ENCODE data around the gene DNAH1. TPM values are rescaled to one million over a fixed set of nuclear protein-coding genes. Genes with fewer than 3 reads are reported as not detected.
"Not testable (repeated sequence)": the region's sequence is repeated elsewhere in the genome, so short reads cannot be mapped to it uniquely, and the experiment has no call there.

Gene DNAH1
- 22.9 TPM for polyA plus RNA-seq
- long read RNA-seq, donor 1, result 0 reads
- long read RNA-seq, donor 2, partial matches to known transcripts, result 0 of 11 reads
- long read RNA-seq, donor 2, other reads (novel, unspliced or antisense), result 11 of 11 reads
- long read RNA-seq, donor 3, result 0 reads
- long read RNA-seq, donor 4, result 0 reads
- long read RNA-seq, donor 5, result 0 reads
- long read RNA-seq, donor 6, result 0 reads
- long read RNA-seq, donor 7, partial matches to known transcripts, result 5 of 5 reads
- long read RNA-seq, donor 7, other reads (novel, unspliced or antisense), result 0 of 5 reads
- long read RNA-seq, donor 8, partial matches to known transcripts, result 16 of 21 reads
- long read RNA-seq, donor 8, other reads (novel, unspliced or antisense), result 5 of 21 reads
- long read RNA-seq, donor 9, partial matches to known transcripts, result 11 of 11 reads
- long read RNA-seq, donor 9, other reads (novel, unspliced or antisense), result 0 of 11 reads
- long read RNA-seq, donor 10, partial matches to known transcripts, result 6 of 6 reads
- long read RNA-seq, donor 10, other reads (novel, unspliced or antisense), result 0 of 6 reads
- long read RNA-seq, donor 11, result 0 reads

- no peak within 1 kb of the TSS for H3K4me3 ChIP-seq (ENCODE audit: low read length)
- no peaks in the 10 kb centered on the region for H3K9me3 ChIP-seq (ENCODE audit: control insufficient read depth, low read depth, low read length)
- peaks cover 11% of the 10 kb centered on the region for H3K4me1 ChIP-seq (ENCODE audit: control insufficient read depth, insufficient read depth, low read length)
- H3K36me3 ChIP-seq (ENCODE audit: control insufficient read depth, insufficient read depth, low read length), result no peaks in the 10 kb centered on the region
- H3K27ac ChIP-seq (ENCODE audit: low read length), result no peak within 1 kb of the TSS
- no CpG with 5 or more reads among the region's 3 CpGs for WGBS (ENCODE audit: insufficient coverage, low lambda C conversion rate)
- no peak for DNase-seq
- H3K27me3 ChIP-seq (ENCODE audit: control insufficient read depth, insufficient read depth, low read length), result no peaks in the 10 kb centered on the region
Observed at GRCh38 chr3:52315977-52316764, at the start of gene DNAH1. TSS of gene DNAH1 (plus strand) at chr3:52316319. CDS start at chr3:52322443, 6,124 bp downstream.

GRCh38 chr3:52268036-52268435 is 48.1 kb upstream of the DNAH1 start:
- WGBS (ENCODE audit: insufficient coverage, low lambda C conversion rate), result no CpG with 5 or more reads among the region's 7 CpGs
- H3K36me3 ChIP-seq (ENCODE audit: control insufficient read depth, insufficient read depth, low read length), result peaks cover 65% of the 10 kb centered on the region
- H3K27me3 ChIP-seq (ENCODE audit: control insufficient read depth, insufficient read depth, low read length), result no peaks in the 10 kb centered on the region
- H3K9me3 ChIP-seq (ENCODE audit: control insufficient read depth, low read depth, low read length), result no peaks in the 10 kb centered on the region
- H3K4me1 ChIP-seq (ENCODE audit: control insufficient read depth, insufficient read depth, low read length), result peaks cover 3% of the 10 kb centered on the region
- H3K4me3 ChIP-seq (ENCODE audit: low read length), result no peak overlapping the region
- H3K27ac ChIP-seq (ENCODE audit: low read length), result no peak overlapping the region
- DNase-seq, result no peak

DNA sequence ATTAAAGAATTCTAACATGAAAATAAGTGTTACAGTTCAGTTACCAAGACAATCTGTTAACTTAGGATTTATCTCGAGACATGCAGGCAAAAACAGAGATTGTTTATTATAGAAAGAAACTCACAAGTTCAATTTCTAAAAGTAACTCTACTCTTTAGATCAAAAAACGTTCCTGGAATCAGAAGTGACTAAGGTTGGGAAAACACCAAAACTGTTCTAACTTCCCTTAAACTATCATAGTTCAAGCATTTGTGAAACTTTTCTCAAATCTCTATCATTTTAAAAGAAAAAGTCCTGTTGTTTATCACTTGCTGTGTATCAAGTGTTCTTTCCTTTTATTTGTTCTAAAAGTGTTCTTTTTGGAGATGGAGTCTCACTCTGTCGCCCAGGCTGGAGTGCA is 46.3 kb upstream of the DNAH1 start:
- Histone ChIP-seq H3K27ac (ENCODE audit: low read length) (no peak overlapping the region), H3K9me3 (ENCODE audit: control insufficient read depth, low read depth, low read length) (no peaks in the 10 kb centered on the region), H3K36me3 (ENCODE audit: control insufficient read depth, insufficient read depth, low read length) (peaks cover 52% of the 10 kb centered on the region), H3K27me3 (ENCODE audit: control insufficient read depth, insufficient read depth, low read length) (no peaks in the 10 kb centered on the region), H3K4me3 (ENCODE audit: low read length) (no peak overlapping the region), H3K4me1 (ENCODE audit: control insufficient read depth, insufficient read depth, low read length) (peaks cover 3% of the 10 kb centered on the region)
- no peak for DNase-seq
- 73% methylated on average over 2 of the region's 3 CpGs for WGBS (ENCODE audit: insufficient coverage, low lambda C conversion rate)

GRCh38 chr3:52270252-52270754 is 45.8 kb upstream of the DNAH1 start:
- no peaks in the 10 kb centered on the region for H3K27me3 ChIP-seq (ENCODE audit: control insufficient read depth, insufficient read depth, low read length)
- WGBS (ENCODE audit: insufficient coverage, low lambda C conversion rate), result no CpG with 5 or more reads among the region's 9 CpGs
- no peak overlapping the region for H3K4me3 ChIP-seq (ENCODE audit: low read length)
- H3K27ac ChIP-seq (ENCODE audit: low read length), result no peak overlapping the region
- no peaks in the 10 kb centered on the region for H3K9me3 ChIP-seq (ENCODE audit: control insufficient read depth, low read depth, low read length)
- H3K4me1 ChIP-seq (ENCODE audit: control insufficient read depth, insufficient read depth, low read length), result peaks cover 3% of the 10 kb centered on the region
- DNase-seq, result peak in 1 of 2 donors; percentile 19
- peaks cover 49% of the 10 kb centered on the region for H3K36me3 ChIP-seq (ENCODE audit: control insufficient read depth, insufficient read depth, low read length)

DNA sequence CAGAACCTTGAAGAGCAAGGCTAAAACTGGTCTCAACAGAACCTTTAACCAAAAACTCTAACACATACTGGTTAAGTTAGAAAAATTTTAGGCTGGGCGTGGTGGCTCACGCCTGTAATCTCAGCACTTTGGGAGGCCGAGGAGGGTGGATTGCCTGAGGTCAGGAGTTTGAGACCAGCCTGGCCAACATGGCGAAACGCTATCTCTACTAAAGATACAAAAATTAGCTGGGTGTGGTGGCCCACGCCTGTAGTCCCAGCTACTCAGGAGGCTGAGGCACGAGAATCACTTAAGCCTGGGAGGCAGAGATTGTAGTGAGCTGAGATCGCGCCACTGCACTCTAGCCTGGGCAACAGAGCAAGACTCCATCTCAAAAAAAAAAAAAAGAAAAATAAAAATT is 43.9 kb upstream of the DNAH1 start:
- H3K27ac ChIP-seq (ENCODE audit: low read length); H3K4me3 ChIP-seq (ENCODE audit: low read length); H3K4me1 ChIP-seq (ENCODE audit: control insufficient read depth, insufficient read depth, low read length); H3K27me3 ChIP-seq (ENCODE audit: control insufficient read depth, insufficient read depth, low read length); H3K9me3 ChIP-seq (ENCODE audit: control insufficient read depth, low read depth, low read length); DNase-seq: not testable (repeated sequence)
- H3K36me3 ChIP-seq (ENCODE audit: control insufficient read depth, insufficient read depth, low read length), result peaks cover 36% of the 10 kb centered on the region
- WGBS (ENCODE audit: insufficient coverage, low lambda C conversion rate), result 90% methylated on average over 3 of the region's 9 CpGs

GRCh38 chr3:52272831-52273230 is 43.3 kb upstream of the DNAH1 start:
- no CpG with 5 or more reads among the region's 3 CpGs for whole genome bisulfite sequencing (ENCODE audit: insufficient coverage, low lambda C conversion rate)
- Histone ChIP-seq H3K36me3 (ENCODE audit: control insufficient read depth, insufficient read depth, low read length) (peaks cover 30% of the 10 kb centered on the region), H3K9me3 (ENCODE audit: control insufficient read depth, low read depth, low read length) (no peaks in the 10 kb centered on the region), H3K27me3 (ENCODE audit: control insufficient read depth, insufficient read depth, low read length) (no peaks in the 10 kb centered on the region), H3K27ac (ENCODE audit: low read length) (no peak overlapping the region), H3K4me1 (ENCODE audit: control insufficient read depth, insufficient read depth, low read length) (peaks cover 7% of the 10 kb centered on the region), H3K4me3 (ENCODE audit: low read length) (no peak overlapping the region)
- DNase-seq, result no peak

DNA sequence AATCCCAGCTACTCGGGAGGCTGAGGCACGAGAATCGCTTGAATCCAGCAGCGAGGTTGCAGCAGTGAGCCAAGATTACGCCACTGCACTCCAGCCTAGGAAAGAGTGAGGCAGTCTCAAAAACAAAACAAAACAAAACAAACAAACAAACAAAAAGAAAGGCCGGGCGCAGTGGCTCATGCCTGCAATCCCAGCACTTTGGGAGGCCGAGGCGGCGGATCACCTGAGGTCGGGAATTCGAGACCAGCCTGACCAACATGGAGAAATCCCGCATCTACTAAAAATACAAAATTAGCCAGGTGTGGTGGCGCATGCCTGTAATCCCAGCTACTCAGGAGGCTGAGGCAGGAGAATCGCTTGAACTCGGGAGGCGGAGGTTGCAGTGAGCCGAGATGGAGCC is 41.3 kb upstream of the DNAH1 start:
- no CpG with 5 or more reads among the region's 18 CpGs for WGBS (ENCODE audit: insufficient coverage, low lambda C conversion rate)
- not testable (repeated sequence) for H3K9me3 ChIP-seq (ENCODE audit: control insufficient read depth, low read depth, low read length); DNase-seq; H3K27ac ChIP-seq (ENCODE audit: low read length); H3K4me3 ChIP-seq (ENCODE audit: low read length); H3K27me3 ChIP-seq (ENCODE audit: control insufficient read depth, insufficient read depth, low read length)
- peaks cover 14% of the 10 kb centered on the region for H3K4me1 ChIP-seq (ENCODE audit: control insufficient read depth, insufficient read depth, low read length)
- H3K36me3 ChIP-seq (ENCODE audit: control insufficient read depth, insufficient read depth, low read length), result peaks cover 15% of the 10 kb centered on the region

DNA sequence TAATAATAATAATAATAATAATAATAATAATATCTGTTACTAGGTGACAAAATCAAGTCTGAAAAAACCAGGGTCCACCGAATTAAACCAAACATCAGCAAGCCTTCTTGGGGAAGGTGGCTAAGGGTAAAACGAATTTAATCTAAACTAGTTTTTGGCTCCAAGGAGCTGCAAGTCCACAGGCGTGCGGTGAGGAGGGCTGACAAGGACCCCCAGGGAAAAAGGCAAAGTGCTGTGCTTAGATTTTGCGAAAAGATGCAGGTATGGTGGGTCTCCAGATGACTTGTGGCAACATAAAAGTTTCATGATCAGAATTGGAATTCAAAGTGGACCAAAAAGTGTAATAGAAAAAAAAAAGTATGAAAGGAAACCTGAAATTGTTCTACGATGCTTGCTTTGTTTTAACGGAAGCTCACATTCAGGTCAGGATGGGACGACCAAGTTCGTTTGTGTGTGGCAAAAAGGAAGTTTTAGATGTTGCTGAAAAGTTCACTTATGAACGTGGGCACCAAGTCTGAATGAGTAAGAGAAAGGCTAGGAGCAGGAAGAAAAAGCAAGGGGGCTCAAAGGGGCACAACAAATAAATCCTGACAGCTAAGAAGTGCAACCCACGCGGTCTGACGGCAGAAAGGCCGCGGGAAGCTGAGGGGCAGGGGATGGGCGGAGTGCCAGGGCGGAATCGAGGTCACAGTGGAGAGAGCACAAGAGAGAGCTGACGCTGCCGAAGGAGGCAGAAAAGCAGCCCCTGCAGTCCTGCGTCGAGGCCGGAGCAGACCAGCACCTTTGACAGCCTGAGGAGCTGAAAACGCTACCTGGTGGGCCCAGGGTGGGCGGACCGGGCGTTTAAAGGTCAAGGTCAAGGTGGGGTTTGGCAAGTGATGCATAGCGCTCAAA is 38.8 kb upstream of the DNAH1 start:
- Histone ChIP-seq H3K4me1 (ENCODE audit: control insufficient read depth, insufficient read depth, low read length) (peaks cover 26% of the 10 kb centered on the region), H3K4me3 (ENCODE audit: low read length) (peak overlapping the region; percentile 93), H3K36me3 (ENCODE audit: control insufficient read depth, insufficient read depth, low read length) (peaks cover 10% of the 10 kb centered on the region), H3K9me3 (ENCODE audit: control insufficient read depth, low read depth, low read length) (no peaks in the 10 kb centered on the region), H3K27me3 (ENCODE audit: control insufficient read depth, insufficient read depth, low read length) (no peaks in the 10 kb centered on the region), H3K27ac (ENCODE audit: low read length) (peak overlapping the region; percentile 96)
- WGBS (ENCODE audit: insufficient coverage, low lambda C conversion rate), result 0% methylated on average over 7 of the region's 28 CpGs
- peak; percentile 61 to 74 for DNase-seq

DNA sequence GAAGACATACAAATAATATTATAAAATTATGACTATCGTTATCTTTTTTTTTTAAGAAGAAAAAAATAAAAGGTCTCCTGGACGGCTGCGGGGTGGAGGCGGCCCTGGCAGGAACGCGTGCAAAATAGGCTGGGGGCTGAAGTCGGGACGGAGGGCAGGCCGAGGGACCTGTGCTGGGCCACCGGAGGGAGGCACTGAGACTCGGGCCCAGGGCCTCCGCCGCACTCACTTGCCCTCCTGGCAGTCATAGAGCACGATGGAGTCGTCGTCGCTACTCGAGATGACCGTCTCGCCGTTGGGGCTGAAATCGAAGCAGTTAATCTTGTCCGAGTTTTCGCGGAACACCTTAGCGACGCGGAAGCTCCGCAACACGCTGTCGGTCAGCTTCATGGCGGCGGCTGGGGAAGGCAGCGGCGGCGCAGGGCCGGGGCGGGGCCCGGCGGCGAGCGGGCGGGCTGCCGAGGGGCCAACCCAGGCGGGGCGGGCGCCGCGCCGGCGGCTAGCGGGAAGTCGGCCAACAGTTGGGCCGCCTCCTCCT is 38.1 kb upstream of the DNAH1 start:
- H3K4me3 ChIP-seq (ENCODE audit: low read length), result peak overlapping the region; percentile 93
- no CpG with 5 or more reads among the region's 54 CpGs for WGBS (ENCODE audit: insufficient coverage, low lambda C conversion rate)
- DNase-seq, result no peak
- no peaks in the 10 kb centered on the region for H3K27me3 ChIP-seq (ENCODE audit: control insufficient read depth, insufficient read depth, low read length)
- H3K27ac ChIP-seq (ENCODE audit: low read length), result peak overlapping the region; percentile 96
- peaks cover 5% of the 10 kb centered on the region for H3K36me3 ChIP-seq (ENCODE audit: control insufficient read depth, insufficient read depth, low read length)
- H3K9me3 ChIP-seq (ENCODE audit: control insufficient read depth, low read depth, low read length), result no peaks in the 10 kb centered on the region
- H3K4me1 ChIP-seq (ENCODE audit: control insufficient read depth, insufficient read depth, low read length), result peaks cover 30% of the 10 kb centered on the region
